GM23338 (cell line): Measurements from ENCODE around the gene ZNF555.

Experiments
- CTCF ChIP-seq, 2 experiments: fragments of 200-600 bp in 1 of 2; sonication (generic) in 1 of 2; conservative IDR thresholded peaks; 2 replicates each; pipeline versions ENCODE4 v1.5.1 to v1.6.1; 2016 to 2017; ENCODE audit warnings: antibody characterized with exemption in 2 of 2, low read depth in 2 of 2, mild to moderate bottlenecking in 2 of 2, moderate library complexity in 1 of 2
- POLR2AphosphoS5 ChIP-seq: IDR thresholded peaks from 2 replicates; pipeline ENCODE4 v1.6.1; 2016; ENCODE audit warnings: antibody characterized with exemption, low read depth

GRCh38 chr19:2902590-2903218, 61.4 kb downstream of the ZNF555 start:
- TF ChIP-seq POLR2AphosphoS5, result no peak
- TF ChIP-seq CTCF (conservative IDR thresholded peaks at IDR 0.05; ENCODE audit: low read depth in 2 of 2), result no peak
